AG10803 (cell line): ENCODE results near the gene HSF4.

ENCODE experiments used
- DNase-seq: peaks from one replicate; pipeline ENCODE4 v3.0.0; 2010; ENCODE audit warnings: low read depth
- H3K4me3 ChIP-seq: 2 replicates; pipeline ENCODE4 v1.5.1; 2011; ENCODE audit warnings: mild to moderate bottlenecking, low read length, control low read depth
- CTCF ChIP-seq: conservative IDR thresholded peaks from 2 replicates; pipeline ENCODE4 v1.5.1; 2011; ENCODE audit warnings: mild to moderate bottlenecking, low read length, control low read depth, inconsistent platforms

The HSF4 gene

GRCh38 chr16:67163999-67164558 lies 466 bp upstream of the HSF4 start:
- no peak for TF ChIP-seq CTCF
- H3K4me3 ChIP-seq: no peak overlapping the region
- DNase-seq: no peak

GRCh38 chr16:67165121-67166078 lies 855 bp downstream of the HSF4 start:
- H3K4me3 ChIP-seq: no peak overlapping the region
- DNase-seq: no peak
- no peak for TF ChIP-seq CTCF

- H3K4me3 ChIP-seq: no peak overlapping the region
- DNase-seq: no peak
- TF ChIP-seq CTCF: no peak
Measured at GRCh38 chr16:67166110-67166547, 1.6 kb downstream of the HSF4 start.

- no peak for DNase-seq
- TF ChIP-seq CTCF: no peak
- no peak overlapping the region for H3K4me3 ChIP-seq
Measured at GRCh38 chr16:67166598-67167168, 2.1 kb downstream of the HSF4 start.

GRCh38 chr16:67167588-67167987 lies 3.0 kb downstream of the HSF4 start:
- no peak for TF ChIP-seq CTCF
- H3K4me3 ChIP-seq: no peak overlapping the region
- no peak for DNase-seq

- no peak for DNase-seq
- no peak overlapping the region for H3K4me3 ChIP-seq
- TF ChIP-seq CTCF: no peak
Measured at GRCh38 chr16:67169011-67169451, 4.5 kb downstream of the HSF4 start.
